Activated T-cell treated with anti-CD3 and anti-CD28 coated beads for 24 hours (primary cell): ENCODE measurements around the gene SLC2A8.

Source experiments
- DNase-seq: peaks from one replicate; pipeline ENCODE4 v3.0.0-alpha.2; 2020; ENCODE audit warnings: low read depth

Gene SLC2A8

GRCh38 chr9:127403507-127404192 lies 6.7 kb downstream of the SLC2A8 start:
- DNase-seq = no peak

- no peak for DNase-seq
Measured at GRCh38 chr9:127404631-127405030, 7.7 kb downstream of the SLC2A8 start.

- DNase-seq = no peak
Measured at GRCh38 chr9:127405344-127406125, 8.6 kb downstream of the SLC2A8 start.

DNA sequence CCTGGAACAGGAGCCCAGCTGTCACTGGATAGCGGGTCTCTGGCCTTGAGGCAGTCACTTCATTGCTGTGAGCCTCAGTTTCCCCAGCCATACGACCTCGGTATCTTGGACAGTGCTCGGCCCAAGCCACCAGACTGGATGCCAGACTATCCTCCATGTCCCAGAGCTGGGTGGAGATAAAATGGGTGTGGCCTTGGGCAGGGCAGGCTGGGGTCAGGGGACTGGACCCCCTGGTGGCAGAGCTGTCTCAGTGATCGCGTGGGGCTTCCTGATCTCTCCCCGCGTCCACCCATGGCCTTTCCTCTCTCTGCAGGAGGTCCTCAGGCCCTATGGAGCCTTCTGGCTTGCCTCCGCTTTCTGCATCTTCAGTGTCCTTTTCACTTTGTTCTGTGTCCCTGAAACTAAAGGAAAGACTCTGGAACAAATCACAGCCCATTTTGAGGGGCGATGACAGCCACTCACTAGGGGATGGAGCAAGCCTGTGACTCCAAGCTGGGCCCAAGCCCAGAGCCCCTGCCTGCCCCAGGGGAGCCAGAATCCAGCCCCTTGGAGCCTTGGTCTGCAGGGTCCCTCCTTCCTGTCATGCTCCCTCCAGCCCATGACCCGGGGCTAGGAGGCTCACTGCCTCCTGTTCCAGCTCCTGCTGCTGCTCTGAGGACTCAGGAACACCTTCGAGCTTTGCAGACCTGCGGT lies 10.0 kb downstream of the SLC2A8 start:
- DNase-seq = no peak

GRCh38 chr9:127407492-127407843 lies 10.5 kb downstream of the SLC2A8 start:
- DNase-seq = no peak

DNA sequence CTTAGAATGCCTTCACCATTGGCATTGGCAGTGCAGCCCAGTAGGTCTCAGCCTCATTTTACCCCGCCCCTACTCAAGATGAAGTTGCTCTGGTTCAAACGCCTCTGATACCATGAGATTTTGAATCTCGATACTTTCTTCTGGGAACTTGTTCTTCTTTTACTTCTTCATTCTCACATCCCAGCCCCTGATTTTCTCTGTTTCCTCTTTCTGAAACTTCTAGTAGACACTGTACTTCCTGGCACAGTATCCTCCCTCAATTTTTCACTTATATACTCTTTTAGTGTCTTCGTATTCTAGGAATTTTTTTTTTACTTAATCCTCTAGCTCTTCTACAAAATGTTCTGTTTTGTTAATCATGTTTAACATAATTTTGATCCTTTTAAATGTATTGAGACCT lies 14.2 kb downstream of the SLC2A8 start:
- no peak for DNase-seq

DNA sequence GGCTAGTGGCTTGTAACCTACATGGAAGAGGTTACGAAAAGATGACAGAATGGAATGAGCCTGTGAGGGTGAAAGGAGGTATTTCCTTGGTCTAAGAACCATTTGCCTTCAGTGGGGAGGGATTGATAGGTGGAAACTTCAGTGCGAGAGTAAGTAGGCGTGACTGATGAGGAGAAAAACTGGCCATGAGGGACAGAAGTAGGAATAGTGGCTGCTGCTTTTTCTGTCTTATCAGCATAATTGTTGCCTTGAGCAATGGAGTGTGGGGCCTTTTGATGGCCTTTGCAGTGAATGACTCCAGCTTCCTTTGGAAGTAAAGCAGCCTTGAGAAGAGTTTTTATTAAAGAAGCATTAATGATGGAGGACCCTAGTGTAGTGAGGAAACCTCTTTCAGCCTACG lies 18.2 kb downstream of the SLC2A8 start:
- DNase-seq = no peak

DNA sequence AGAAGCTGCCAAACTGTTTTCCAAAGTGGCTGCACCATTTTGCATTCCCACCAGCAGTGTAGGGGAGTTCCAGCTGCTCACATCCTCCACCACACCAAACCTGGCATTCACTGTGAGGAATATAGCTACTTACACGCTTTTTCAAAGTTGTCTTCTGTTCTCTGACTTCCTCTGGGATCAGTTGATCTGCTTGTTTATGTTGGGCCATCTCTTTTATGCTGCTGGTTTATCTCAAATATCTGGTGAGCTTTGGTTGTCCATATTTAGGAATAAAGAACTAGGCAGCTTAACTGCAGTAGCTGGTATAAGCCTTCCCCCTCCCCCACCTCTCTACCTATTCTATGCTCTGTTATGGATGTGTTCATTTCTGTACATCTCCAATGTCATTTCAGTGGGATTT lies 18.7 kb downstream of the SLC2A8 start:
- DNase-seq = no peak

- no peak for DNase-seq
Measured at GRCh38 chr9:127417131-127418036, 20.4 kb downstream of the SLC2A8 start.

GRCh38 chr9:127418037-127418471 lies 21.1 kb downstream of the SLC2A8 start:
- DNase-seq = peak; percentile 32

DNA sequence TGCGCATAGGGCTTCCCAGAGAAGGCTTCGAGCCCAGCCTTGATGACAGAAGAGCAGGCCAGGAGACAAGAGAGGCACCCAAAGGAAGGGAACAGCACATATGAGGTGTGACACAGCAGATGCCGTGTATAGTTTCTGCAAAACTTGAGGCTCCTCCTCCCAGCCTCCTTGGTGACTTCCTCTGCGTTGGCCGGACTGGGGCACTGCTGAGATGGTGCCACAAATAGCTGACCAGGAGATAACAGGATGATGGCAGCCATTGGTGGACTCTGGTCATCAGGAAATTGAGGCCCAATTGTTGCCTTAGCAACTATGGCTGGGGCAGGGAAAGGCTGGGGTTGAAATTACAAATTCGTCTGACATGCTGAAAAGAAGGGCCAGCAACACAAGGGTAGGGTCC lies 22.4 kb downstream of the SLC2A8 start:
- no peak for DNase-seq

DNA sequence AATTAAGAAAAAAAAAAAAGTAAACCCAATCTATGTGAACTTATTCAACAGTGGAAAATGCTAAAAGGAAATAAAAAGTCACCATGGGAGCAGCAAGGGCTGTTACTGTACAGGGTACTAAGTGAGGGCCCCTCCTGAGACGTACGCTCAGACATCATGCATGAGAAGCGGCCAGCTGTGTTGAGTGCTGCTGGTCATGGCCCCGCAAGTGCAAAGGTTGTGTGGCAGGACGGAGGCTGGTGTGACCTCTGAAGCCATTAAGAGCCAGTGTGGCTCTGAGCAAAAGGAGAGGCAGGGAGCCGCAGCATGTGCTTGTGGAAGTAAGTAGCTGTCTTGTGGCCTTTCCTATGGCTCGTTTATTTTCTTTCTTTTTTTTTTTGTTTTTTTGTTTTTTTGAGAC lies 24.1 kb downstream of the SLC2A8 start:
- no peak for DNase-seq

GRCh38 chr9:127422133-127422782 lies 25.3 kb downstream of the SLC2A8 start:
- no peak for DNase-seq

- DNase-seq = no peak
Measured at GRCh38 chr9:127422787-127423186, 25.8 kb downstream of the SLC2A8 start.

DNA sequence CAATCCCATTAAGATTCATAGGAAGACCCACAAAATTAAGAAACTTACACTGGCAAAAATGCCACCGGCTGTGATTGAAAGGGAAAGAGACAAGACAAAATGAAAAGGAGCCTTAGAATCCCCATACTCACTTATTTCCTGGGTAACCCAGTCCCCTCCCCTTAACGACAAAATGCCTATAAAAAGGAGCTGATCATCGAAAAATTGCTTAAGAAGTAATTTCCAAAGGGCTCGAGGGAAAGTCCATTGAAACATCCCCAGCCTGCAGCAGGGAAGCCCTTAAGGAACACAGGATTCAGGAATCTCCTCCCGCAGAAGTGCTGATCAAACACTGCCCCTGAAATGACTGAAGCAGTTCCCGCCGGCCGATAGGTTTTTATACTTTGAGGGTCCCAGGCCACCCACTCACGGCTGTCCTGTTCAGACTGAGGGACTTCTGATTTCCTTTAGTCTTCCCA lies 26.5 kb downstream of the SLC2A8 start:
- no peak for DNase-seq

DNA sequence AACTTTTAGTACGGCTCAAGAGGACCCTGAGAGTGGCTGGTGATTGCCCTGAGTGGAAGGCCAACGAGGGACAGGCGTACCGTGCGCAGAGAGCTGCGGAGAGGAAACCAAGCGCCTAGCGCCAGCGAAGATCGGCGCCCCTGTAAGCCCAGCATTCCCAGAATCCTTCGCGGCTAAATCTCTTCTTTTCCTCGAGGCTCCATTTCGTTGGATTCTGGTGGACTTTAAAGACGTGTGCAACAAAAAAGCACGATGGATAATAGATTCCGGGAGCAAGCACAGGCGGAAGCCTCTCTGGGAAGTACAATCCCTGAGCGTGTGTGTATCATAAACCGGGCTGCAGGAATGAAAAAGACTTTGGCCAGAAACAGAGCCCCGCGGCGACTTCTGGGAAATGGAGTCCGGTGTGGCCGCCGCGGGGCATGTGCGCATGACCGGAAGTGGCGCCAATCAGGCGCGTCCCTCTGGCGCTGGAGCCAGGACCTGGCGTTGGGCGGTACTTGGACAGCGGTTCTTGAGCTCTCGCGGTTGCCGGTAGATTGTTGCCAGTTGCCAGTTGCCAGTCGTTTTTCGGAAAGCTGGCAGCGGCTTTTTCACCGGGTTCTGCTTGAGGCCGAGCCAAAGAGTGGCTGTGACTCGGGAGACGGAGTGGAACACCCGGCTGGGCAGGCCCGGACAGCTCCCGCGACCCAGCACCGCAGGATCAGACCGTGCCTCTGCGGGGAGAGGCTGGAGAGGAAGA lies 27.1 kb downstream of the SLC2A8 start, which contains the start of gene ZNF79:
TSS of gene ZNF79 (plus strand) at position 449 of the 742 bp plus-strand sequence. CDS start 406 bp downstream, outside the sequence.
- DNase-seq = peak; percentile 88

DNA sequence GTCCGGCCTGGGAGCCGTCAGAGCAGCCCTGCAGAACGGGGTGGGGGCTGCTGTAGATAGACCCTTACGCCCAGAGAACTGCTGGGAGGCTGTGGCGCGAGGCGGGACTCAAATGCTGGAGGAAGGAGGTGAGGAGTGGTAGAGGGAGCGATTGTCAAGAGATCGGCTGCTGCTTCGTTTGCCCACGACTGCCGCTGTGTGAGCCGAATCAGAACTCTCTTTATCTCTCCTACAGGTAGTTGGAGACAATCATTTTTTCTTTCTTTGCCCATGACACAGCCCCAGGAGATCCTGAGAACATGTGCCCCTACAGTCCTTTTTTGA lies 27.7 kb downstream of the SLC2A8 start:
- DNase-seq = no peak

GRCh38 chr9:127426756-127427155 lies 29.8 kb downstream of the SLC2A8 start:
- DNase-seq = peak; percentile 52

- DNase-seq = no peak
Measured at GRCh38 chr9:127428348-127428747, 31.4 kb downstream of the SLC2A8 start.

DNA sequence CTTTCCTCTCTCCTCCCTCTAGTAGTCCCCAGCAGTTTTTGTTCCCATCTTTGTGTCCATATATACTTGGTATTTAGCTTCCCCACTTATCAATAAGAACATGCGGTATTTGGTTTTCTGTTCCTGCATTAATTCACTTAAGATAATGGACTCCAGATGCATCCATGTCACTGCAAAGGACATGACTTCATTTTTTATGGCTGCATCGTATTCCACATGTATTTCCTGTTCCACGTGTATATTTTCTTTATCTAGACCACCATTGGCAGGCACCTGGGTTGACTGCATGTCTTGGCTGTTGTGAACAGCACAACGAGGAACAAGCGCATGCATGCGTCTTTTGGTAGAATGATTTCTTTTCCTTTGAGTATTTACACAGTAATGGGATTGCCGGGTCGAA lies 33.4 kb downstream of the SLC2A8 start:
- DNase-seq = no peak
